Right ventricle myocardium inferior (tissue), 1 donor: ENCODE results near the gene OVOL2. TPM values are rescaled to one million over a fixed set of nuclear protein-coding genes. Genes with fewer than 3 reads are reported as not detected.
"Not testable (repeated sequence)": the region's sequence is repeated elsewhere in the genome, so short reads cannot be mapped to it uniquely, and the experiment has no call there.

Experiments
- ATAC-seq: fragments of 200-7000 bp; cut with Tn5 transposase; one replicate; pipeline ENCODE4 v1.9.1; 2020; ENCODE audit warnings: mild to moderate bottlenecking, moderate library complexity
- DNase-seq: peaks from one replicate; pipeline ENCODE4 v3.0.0; 2021; ENCODE audit errors: missing footprints
- intact Hi-C: fragments of 100-400 bp; cut with DNase I; formaldehyde crosslinking; loops from one replicate; pipeline ENCODE4 v1.11.0; 2022
- long read RNA-seq: library from polyadenylated mRNA; unstranded; transcript quantifications from one replicate; pipeline ENCODE4 v2.0.0, GENCODE V29; 2021
- total RNA-seq: library from RNA; stranded (reverse); fragmentation: NEBNext Ultra II Directional; extraction: Animal tissue kit (Norgen Biotek cat#: 25700); gene quantifications from one replicate; pipeline ENCODE4 v1.2.1, GENCODE V29; 2021
- donor health status: DM: no; HTN: yes; CAD: no; lungs with severe emphysema.

OVOL2 gene
- total RNA-seq, result not detected
- long read RNA-seq, result 0 reads

- DNase-seq, result no peak
- intact Hi-C loops, result no loop called here
- ATAC-seq, result no peak
Measured at GRCh38 chr20:18057101-18057993, at the start of gene OVOL2. Gene OVOL2 (minus strand): TSS chr20:18057916. CDS start chr20:18057634, 282 bp downstream.

DNA sequence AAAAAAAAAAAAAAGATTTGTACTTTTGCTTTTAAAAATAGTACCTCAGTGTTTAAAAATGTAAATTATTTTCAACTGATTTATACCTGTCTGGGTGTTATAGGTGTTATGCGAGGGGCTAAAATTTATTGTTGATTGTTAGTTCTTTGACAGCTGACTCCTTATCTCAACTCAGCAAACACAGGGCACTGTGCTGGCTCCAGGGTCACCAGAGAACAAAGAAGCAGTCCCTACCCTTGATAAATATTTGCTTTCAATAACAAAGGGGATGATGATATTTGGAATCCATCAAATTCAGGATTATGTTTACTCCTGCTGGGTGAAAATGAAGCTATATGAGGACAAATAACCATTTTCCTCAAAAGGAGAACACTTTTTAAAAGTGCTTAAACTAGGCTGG is 45.8 kb upstream of the OVOL2 start:
- intact Hi-C loops, result no loop called here
- DNase-seq (no peak), ATAC-seq (no peak)

DNA sequence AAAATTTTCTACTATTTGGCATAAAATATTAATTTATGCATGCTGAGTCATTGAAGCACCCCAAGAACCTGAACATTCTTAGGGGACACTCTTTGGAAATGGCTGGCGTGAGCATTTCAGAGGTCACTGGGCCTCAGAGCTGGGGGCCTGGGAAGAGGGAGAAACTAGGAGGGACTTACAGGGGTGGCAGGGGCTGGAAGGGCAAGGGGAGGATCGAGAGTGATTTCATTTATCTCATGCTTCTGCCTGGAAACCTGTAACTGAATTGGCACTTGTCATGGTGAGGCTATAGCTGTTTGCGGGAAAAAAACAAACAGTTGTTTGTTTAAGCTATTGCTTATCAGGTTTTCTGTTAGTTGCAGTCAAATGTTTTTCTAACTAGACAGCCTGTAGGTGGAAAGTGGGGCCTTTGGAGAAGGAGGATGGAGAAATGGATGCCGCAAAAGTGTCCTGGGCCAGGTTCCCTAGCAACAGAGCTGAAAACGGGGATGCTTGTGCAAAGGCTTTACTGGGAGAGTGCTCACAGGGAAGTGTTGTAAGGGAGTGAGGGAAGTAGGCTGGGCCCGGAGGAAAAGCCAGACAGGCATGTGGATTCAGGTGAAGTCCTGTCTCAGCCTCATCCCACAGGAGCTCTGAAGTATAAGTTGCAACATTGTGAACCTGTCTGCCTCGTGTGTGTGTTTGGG is 43.6 kb upstream of the OVOL2 start:
- DNase-seq, result no peak
- intact Hi-C loops, result no loop called here
- ATAC-seq, result no peak

GRCh38 chr20:18100569-18100968 is 42.9 kb upstream of the OVOL2 start:
- intact Hi-C loops, DNase-seq, ATAC-seq: not testable (repeated sequence)

DNA sequence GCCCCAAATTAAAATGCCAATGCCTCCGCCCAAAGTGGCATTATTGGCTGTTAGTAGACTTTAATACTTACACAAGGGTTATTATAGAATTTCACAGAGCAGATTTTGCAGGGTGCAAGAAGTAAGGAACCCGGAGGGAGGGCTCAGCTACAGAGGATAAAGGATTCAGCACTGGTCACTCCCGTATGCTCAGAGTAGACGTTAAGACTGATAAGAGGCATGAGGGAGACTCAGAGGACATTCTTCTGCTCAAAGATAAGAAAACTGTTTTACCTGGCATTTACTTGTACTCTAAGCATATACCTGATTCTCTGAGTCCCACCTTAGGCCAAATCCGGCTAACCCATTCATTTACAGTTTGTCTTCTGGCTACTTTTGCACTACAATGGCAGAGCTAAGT is 36.5 kb upstream of the OVOL2 start:
- DNase-seq, result no peak

DNA sequence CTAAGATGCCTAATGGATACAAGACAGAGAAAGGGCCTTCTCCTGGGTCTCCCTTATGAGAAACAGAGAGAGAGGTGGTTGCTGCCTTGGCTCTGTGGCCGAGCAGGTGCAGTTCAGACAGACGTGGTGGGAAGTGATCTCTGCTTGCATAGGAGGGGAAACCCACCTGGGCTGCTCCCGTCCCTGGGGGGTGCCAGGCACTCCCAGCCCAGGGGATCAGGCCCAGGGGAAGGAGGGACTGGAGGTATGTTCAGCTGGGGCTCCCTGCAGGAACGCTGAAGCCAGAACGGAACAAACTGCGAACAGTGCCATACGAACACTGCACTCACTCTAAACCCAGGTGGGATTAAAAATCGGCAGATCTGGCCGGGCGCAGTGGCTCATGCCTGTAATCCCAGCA is 35.7 kb upstream of the OVOL2 start:
- no peak for DNase-seq
- no peak for ATAC-seq
- intact Hi-C loops, result no loop called here

More for the DNA sequence above, 36.5 kb upstream of the OVOL2 start:
- no peak for ATAC-seq
- intact Hi-C loops, result no loop called here

DNA sequence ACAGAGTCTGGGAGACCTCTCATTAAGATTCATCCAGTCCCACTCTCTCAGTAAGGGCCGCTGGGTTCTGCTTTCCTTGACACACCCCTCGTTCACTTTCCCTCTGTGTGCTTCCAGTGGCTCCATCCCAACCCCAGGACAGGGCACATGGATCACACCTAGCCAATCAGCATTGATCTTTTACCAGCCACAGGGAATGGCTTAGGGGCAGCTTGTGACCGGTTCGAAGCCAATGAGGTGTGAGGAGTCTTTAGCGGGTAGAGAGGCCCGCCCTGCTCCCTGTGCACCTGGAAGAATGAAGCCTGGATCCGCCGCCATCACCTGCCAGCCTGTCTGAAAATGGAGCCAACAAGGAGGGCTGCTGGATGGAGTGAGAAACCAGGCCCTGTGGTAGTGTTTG is 35.2 kb upstream of the OVOL2 start:
- DNase-seq (no peak), ATAC-seq (no peak)
- intact Hi-C loops, result no loop called here

DNA sequence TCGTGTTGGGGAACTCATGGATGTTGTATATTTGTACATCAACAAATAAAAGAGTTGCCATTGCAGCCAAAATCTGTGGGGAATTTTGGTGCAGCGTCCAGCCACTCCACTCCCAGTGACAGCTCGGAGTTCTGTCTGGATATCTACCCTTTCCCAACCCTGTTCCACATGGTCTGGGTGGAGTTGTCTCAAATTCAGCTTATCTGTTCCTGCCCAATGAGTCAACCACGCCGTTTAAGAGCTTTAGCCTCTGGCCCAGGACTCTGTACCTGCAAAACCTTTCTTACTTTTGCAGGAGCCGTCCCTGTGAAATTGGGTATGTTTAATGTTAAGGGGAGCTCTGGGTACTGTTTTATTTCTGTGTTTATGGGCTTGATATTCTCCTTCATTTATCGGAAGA is 33.9 kb upstream of the OVOL2 start:
- intact Hi-C loops, result no loop called here
- ATAC-seq, result no peak
- DNase-seq, result no peak

- DNase-seq (no peak), ATAC-seq (no peak)
- intact Hi-C loops, result no loop called here
Measured at GRCh38 chr20:18090477-18090876, 32.8 kb upstream of the OVOL2 start.

DNA sequence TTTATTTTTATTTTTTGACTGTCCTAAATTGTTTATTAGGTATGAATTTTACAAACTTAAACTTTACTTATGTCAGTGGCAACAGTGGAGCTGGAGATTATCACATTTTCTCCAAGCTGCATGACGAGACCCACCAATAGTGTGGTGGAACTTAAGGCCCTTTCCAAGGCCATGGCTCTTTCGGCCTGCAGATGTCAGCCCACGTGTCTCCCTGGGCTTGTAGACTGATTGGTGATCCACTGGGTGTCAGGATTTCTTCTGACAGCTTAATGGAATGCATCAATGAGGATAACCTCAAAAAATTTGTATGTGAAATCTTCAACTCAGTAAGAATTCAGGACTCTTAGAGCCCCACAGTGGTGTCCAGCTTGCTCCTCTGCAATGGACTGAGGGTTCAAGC is 32.3 kb upstream of the OVOL2 start:
- DNase-seq (no peak), ATAC-seq (no peak)
- intact Hi-C loops, result no loop called here

DNA sequence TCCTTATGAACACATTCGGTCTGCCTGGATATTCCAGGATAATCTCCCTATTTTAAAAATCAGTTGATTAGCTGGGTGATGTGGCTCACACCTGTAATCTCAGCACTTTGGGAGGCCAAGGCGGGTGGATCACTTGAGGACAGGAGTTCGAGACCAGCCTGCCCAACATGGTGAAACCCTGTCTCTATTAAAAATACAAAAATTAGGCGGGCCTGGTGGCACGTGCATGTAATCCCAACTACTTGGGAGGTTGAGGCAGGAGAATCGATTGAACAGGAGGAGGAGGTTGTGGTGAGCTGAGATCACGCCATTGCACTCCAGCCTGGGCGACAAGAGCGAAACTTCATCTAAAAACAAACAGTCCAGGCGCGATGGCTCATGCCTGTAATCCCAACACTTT is 31.1 kb upstream of the OVOL2 start:
- ATAC-seq, intact Hi-C loops, DNase-seq: not testable (repeated sequence)

- intact Hi-C loops, ATAC-seq, DNase-seq: not testable (repeated sequence)
Measured at GRCh38 chr20:18088298-18088697, 30.6 kb upstream of the OVOL2 start.

DNA sequence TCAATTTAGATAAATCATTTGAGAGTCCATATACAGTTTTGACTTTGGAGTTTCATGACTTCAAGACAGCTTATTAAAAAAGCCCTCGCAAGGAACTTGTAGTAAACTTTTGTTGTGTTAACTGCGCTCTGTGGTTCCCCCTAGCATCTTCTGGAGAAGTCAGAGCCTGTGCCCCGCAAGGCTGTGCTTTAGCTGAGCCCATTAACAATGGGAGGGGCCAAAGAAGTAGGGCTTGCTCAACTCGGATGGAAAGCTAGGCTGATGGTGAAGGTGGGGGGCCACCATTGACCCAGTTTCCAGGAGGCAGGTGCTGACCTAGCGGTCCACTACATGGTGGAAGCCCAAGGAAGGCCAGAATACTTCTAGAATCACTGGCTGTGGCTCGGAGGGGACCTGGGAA is 29.3 kb upstream of the OVOL2 start:
- intact Hi-C loops, result no loop called here
- no peak for DNase-seq
- no peak for ATAC-seq

GRCh38 chr20:18080836-18081235 is 23.1 kb upstream of the OVOL2 start:
- intact Hi-C loops, DNase-seq, ATAC-seq: not testable (repeated sequence)

DNA sequence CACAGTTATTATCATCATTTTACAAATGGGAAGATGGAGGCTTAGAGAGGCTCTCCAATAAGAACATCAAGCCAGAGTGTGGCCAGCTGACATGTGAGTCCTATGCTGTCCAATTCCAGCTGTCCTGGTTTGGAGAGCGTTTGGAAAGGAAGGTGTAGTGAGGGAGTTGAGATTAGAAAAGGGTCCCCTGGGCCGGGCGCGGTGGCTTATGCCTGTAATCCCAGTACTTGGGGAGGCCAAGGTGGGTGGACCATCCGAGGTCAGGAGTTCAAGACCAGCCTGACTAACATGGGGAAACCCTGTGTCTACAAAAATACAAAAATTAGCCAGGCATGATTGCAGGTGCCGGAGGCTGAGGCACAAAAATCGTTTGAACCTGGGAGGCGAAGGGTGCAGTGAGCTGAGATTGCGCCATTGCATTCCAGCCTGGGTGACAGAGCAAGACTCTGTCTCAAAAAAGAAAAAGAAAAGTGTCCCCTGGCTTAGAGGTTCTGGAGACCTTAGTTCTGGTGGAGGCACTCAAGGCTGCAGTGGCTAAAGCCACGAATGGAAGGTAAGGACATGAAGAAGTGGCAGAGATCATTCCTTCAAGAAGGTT is 22.1 kb upstream of the OVOL2 start:
- no peak for ATAC-seq
- intact Hi-C loops, result no loop called here
- no peak for DNase-seq

GRCh38 chr20:18077157-18077556 is 19.4 kb upstream of the OVOL2 start:
- intact Hi-C loops, result no loop called here
- ATAC-seq, result no peak

DNA sequence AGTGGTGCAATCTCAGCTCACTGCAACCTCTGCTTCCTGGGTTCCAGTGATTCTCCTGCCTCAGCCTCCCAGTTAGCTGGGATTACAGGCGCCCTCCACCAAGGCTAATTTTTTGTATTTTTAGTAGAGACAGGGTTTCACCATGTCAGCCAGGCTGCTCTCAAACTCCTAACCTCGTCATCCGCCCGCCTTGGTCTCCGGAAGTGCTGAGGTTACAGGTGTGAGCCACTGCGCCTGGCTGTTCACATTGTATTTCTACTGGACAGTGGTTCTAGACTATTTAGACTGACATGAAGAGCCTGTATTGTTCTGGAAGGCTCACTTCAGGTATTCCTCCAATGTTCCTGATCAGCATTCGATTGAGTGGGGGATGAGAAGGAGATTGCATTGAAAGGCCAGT is 14.8 kb upstream of the OVOL2 start:
- DNase-seq (no peak), ATAC-seq (no peak)
- intact Hi-C loops, result no loop called here

More at GRCh38 chr20:18077157-18077556, 19.4 kb upstream of the OVOL2 start:
- no peak for DNase-seq

DNA sequence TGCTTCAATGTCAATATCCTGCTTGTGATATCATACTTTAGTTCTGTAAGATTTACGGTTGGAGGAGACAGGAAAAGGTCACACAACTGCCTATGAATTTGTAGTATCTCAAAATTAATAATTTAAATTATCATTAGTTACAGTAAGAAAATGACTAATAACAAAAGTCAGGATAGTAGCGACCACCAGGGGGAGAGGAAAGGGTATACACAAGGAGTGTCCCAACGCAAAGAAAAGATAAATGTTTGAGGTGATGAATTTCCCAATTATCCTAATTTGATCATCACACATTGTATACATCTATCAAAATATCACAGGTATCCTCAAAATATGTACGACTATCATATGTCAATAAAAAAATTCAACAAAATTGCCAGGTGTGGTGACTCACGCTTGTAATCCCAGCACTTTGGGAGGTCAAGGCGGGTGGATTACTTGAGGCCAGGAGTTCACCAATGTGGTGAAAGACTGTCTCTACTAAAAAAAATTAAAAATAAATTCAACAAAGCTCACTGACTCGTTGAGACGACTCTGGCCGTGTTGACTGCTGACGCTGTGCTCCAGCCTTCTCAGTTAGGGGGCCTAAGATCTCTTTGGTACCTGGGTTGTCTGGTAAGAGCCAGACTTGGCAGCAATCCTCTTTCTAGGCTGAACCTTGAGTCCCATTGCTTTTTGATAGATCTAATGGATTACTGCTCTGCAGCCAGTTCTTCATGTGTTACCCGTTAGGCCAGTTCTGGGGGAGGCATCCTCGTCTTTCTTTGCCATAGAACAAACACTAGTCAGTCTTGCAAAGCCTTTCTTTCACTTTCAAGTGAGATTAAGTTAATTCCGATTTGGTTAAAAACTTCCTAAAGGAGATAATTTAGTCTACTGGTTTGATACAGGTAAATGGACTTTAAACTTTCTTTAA is 9.0 kb upstream of the OVOL2 start:
- ATAC-seq, result no peak
- intact Hi-C loops, result no loop called here

GRCh38 chr20:18063676-18064075 is 6.0 kb upstream of the OVOL2 start:
- DNase-seq (no peak), ATAC-seq (no peak)
- intact Hi-C loops, result no loop called here

More for the DNA sequence above, 9.0 kb upstream of the OVOL2 start:
- DNase-seq, result no peak
